SK-N-SH (cell line): ENCODE data around the gene CEP131. TPM values are rescaled to one million over a fixed set of nuclear protein-coding genes. Genes with fewer than 3 reads are reported as not detected.
A peak's percentile ranks its signal among the peaks of the same experiment; 100 is the strongest.

Experiments used
- CTCF ChIA-PET: fragments of 300-600, 350-600 bp; formaldehyde crosslinking; extraction: SDS; loops from one replicate; lab custom pipeline; 2021; lab: Yijun Ruan, JAX
- POLR2A ChIA-PET: fragments of 350-600 bp; sonication (Branson Sonifier 250); formaldehyde crosslinking; extraction: SDS; loops from one replicate; lab custom pipeline; 2020; ENCODE audit warnings: antibody characterized with exemption, inconsistent platforms; lab: Yijun Ruan, JAX
- DNase-seq: peaks from one replicate; pipeline ENCODE4 v3.0.0; 2012
- H2AFZ ChIP-seq: fragments of 200-600 bp; sonication (generic); 2 replicates; pipeline ENCODE4 v1.8.1; 2016; ENCODE audit warnings: antibody characterized with exemption, mild to moderate bottlenecking, low read depth
- H3F3A ChIP-seq: fragments of 200-600 bp; sonication (generic); replicated peaks from 2 replicates; pipeline ENCODE3; 2016; ENCODE audit warnings: antibody characterized with exemption, mild to moderate bottlenecking; ENCODE audit not compliant: insufficient read depth
- H3K27ac ChIP-seq, 2 experiments: fragments of 200-500 bp in 1 of 2; fragments of 200-600 bp in 1 of 2; sonication (Bioruptor generic) in 1 of 2; sonication (generic), shearing (Covaris generic) in 1 of 2; 2 replicates each; pipeline versions ENCODE4 v1.5.1 to v1.6.1; 2014 to 2016; ENCODE audit warnings: low read depth in 2 of 2, inconsistent platforms in 1 of 2, low read length in 1 of 2, mild to moderate bottlenecking in 1 of 2, mixed read lengths in 1 of 2
- H3K27me3 ChIP-seq: fragments of 200-600 bp; sonication (generic), shearing (Covaris generic); 2 replicates; pipeline ENCODE4 v1.6.1; 2016; ENCODE audit warnings: mixed run types; ENCODE audit not compliant: insufficient read depth
- H3K36me3 ChIP-seq, 2 experiments: fragments of 200-500 bp in 1 of 2; fragments of 200-600 bp in 1 of 2; sonication (Bioruptor generic) in 1 of 2; sonication (generic) in 1 of 2; replicated peaks in 1 of 2; 2 replicates each; pipeline versions ENCODE3 to v1.5.1; 2014 to 2016; ENCODE audit warnings: low read length in 1 of 2, mild to moderate bottlenecking in 1 of 2; ENCODE audit not compliant: insufficient read depth in 2 of 2, control insufficient read depth in 1 of 2
- H3K4me1 ChIP-seq, 2 experiments: fragments of 200-500 bp in 1 of 2; fragments of 200-600 bp in 1 of 2; sonication (Bioruptor generic) in 1 of 2; sonication (generic), shearing (Covaris generic) in 1 of 2; 2 replicates each; pipeline versions ENCODE4 v1.5.1 to v1.6.1; 2014 to 2016; ENCODE audit warnings: low read depth in 1 of 2, low read length in 1 of 2, mixed run types in 1 of 2; ENCODE audit not compliant: insufficient read depth in 2 of 2, control insufficient read depth in 1 of 2
- H3K4me2 ChIP-seq: fragments of 200-600 bp; sonication (generic), shearing (Covaris generic); 2 replicates; pipeline ENCODE4 v1.6.1; 2017; ENCODE audit warnings: mixed run types
- H3K4me3 ChIP-seq, 2 experiments: fragments of 200-500 bp in 1 of 2; fragments of 200-600 bp in 1 of 2; sonication (Bioruptor generic) in 1 of 2; sonication (generic), shearing (Covaris generic) in 1 of 2; 2 replicates each; pipeline versions ENCODE4 v1.5.1 to v1.8.1; 2014 to 2016; ENCODE audit warnings: low read depth in 2 of 2, inconsistent platforms in 1 of 2, low read length in 1 of 2, mild to moderate bottlenecking in 1 of 2, mixed read lengths in 1 of 2, moderate library complexity in 1 of 2
- H3K79me2 ChIP-seq: fragments of 200-600 bp; sonication (generic); 2 replicates; pipeline ENCODE4 v1.8.1; 2017; ENCODE audit warnings: mild to moderate bottlenecking; ENCODE audit not compliant: insufficient read depth
- H3K9ac ChIP-seq: fragments of 200-600 bp; sonication (generic); 2 replicates; pipeline ENCODE4 v1.6.1; 2017; ENCODE audit warnings: mixed run types
- H3K9me2 ChIP-seq: fragments of 200-600 bp; sonication (generic); 2 replicates; pipeline ENCODE4 v1.6.1; 2017; ENCODE audit warnings: mixed run types
- H3K9me3 ChIP-seq: fragments of 200-600 bp; sonication (generic); 2 replicates; pipeline ENCODE4 v1.6.1; 2017; ENCODE audit warnings: mixed run types, mild to moderate bottlenecking, moderate library complexity
- H4K20me1 ChIP-seq: fragments of 200-600 bp; sonication (generic); 2 replicates; pipeline ENCODE4 v1.6.1; 2017; ENCODE audit warnings: mild to moderate bottlenecking, mixed run types; ENCODE audit not compliant: insufficient read depth
- CHD2 ChIP-seq: fragments of 150-350 bp; IDR thresholded peaks from 2 replicates; pipeline ENCODE4 v1.6.1; 2018; ENCODE audit warnings: low read length; ENCODE audit not compliant: partially characterized antibody
- ELF1 ChIP-seq: IDR thresholded peaks from 2 replicates; pipeline ENCODE4 v1.4.0; 2012
- GABPA ChIP-seq: IDR thresholded peaks from 2 replicates; pipeline ENCODE4 v1.4.0; 2012; ENCODE audit warnings: low read depth, mild to moderate bottlenecking
- MEF2A ChIP-seq: IDR thresholded peaks from 2 replicates; pipeline ENCODE4 v1.4.0; 2012; ENCODE audit warnings: low read depth, borderline replicate concordance
- MXI1 ChIP-seq: IDR thresholded peaks from 2 replicates; pipeline ENCODE4 v1.6.1; 2012; ENCODE audit warnings: mild to moderate bottlenecking, low read depth, low read length, improper control_type of control experiment
- NFIC ChIP-seq: IDR thresholded peaks from 2 replicates; pipeline ENCODE4 v1.4.0; 2012; ENCODE audit warnings: borderline replicate concordance
- NRF1 ChIP-seq: IDR thresholded peaks from 2 replicates; pipeline ENCODE4 v1.6.1; 2012; ENCODE audit warnings: low read depth, mild to moderate bottlenecking, low read length
- POLR2AphosphoS5 ChIP-seq: IDR thresholded peaks from 2 replicates; pipeline ENCODE4 v1.6.1; 2012; ENCODE audit warnings: low read depth, low read length
- RFX5 ChIP-seq: IDR thresholded peaks from 2 replicates; pipeline ENCODE4 v1.6.1; 2012; ENCODE audit warnings: mild to moderate bottlenecking, improper control_type of control experiment, low read length
- RXRA ChIP-seq: IDR thresholded peaks from 2 replicates; pipeline ENCODE4 v1.4.0; 2012; ENCODE audit warnings: low read depth, mild to moderate bottlenecking, borderline replicate concordance
- TAF1 ChIP-seq: IDR thresholded peaks from 2 replicates; pipeline ENCODE4 v1.6.1; 2012; ENCODE audit warnings: low read depth, mild to moderate bottlenecking, low read length, moderate library complexity, borderline replicate concordance
- TEAD4 ChIP-seq: IDR thresholded peaks from 2 replicates; pipeline ENCODE4 v1.4.0; 2012; ENCODE audit warnings: mild to moderate bottlenecking, borderline replicate concordance; ENCODE audit not compliant: insufficient read depth
- WGBS: methylation state at CpG from one replicate; pipeline ENCODE4 v1.1.6; 2017; ENCODE audit warnings: low lambda C conversion rate; 5-methylcytosine and 5-hydroxymethylcytosine counted together
- polyA plus RNA-seq, 3 experiments: library from polyadenylated mRNA; depleted of rRNA; stranded (reverse); fragments of >200 nt; gene quantifications; 2 replicates each; pipeline ENCODE4 v1.2.3, GENCODE V29; 2012
- TF ChIP-seq, protein P1 (sequence below): IDR thresholded peaks from 2 replicates; pipeline ENCODE4 v1.4.0; 2012; ENCODE audit warnings: low read depth, borderline replicate concordance
- TF ChIP-seq, protein P2 (sequence below): fragments of 150-350 bp; IDR thresholded peaks from 2 replicates; pipeline ENCODE4 v1.6.1; 2016; ENCODE audit warnings: mild to moderate bottlenecking, low read depth, low read length
- TF ChIP-seq, protein P3 (sequence below): IDR thresholded peaks from 2 replicates; pipeline ENCODE4 v1.4.0; 2012; ENCODE audit warnings: low read depth, borderline replicate concordance
- TF ChIP-seq, protein P4 (sequence below): IDR thresholded peaks from 2 replicates; pipeline ENCODE4; 2012
- TF ChIP-seq, protein P5 (sequence below): fragments of 200-600 bp; sonication (generic); IDR thresholded peaks from 2 replicates; pipeline ENCODE4 v1.6.1; 2017; ENCODE audit warnings: antibody characterized with exemption, mild to moderate bottlenecking, moderate library complexity
- TF ChIP-seq, protein P6 (sequence below): fragments of 150-350 bp; IDR thresholded peaks from 2 replicates; pipeline ENCODE4 v1.6.1; 2017; ENCODE audit warnings: antibody characterized with exemption, low read length, low read depth, borderline replicate concordance
- TF ChIP-seq, protein P7 (sequence below): IDR thresholded peaks from 2 replicates; pipeline ENCODE4 v1.4.0; 2012; ENCODE audit warnings: low read depth

CEP131 gene
- 26.5 and 34.8 TPM in 2 replicates for polyA plus RNA-seq (2012; rRNA removed)
- polyA plus RNA-seq (2012; cell fraction: cytosol; rRNA removed), result 12.9 and 16.3 TPM in 2 replicates
- 196 and 378 TPM in 2 replicates for polyA plus RNA-seq (2012; cell fraction: nucleus; rRNA removed)

DNA sequence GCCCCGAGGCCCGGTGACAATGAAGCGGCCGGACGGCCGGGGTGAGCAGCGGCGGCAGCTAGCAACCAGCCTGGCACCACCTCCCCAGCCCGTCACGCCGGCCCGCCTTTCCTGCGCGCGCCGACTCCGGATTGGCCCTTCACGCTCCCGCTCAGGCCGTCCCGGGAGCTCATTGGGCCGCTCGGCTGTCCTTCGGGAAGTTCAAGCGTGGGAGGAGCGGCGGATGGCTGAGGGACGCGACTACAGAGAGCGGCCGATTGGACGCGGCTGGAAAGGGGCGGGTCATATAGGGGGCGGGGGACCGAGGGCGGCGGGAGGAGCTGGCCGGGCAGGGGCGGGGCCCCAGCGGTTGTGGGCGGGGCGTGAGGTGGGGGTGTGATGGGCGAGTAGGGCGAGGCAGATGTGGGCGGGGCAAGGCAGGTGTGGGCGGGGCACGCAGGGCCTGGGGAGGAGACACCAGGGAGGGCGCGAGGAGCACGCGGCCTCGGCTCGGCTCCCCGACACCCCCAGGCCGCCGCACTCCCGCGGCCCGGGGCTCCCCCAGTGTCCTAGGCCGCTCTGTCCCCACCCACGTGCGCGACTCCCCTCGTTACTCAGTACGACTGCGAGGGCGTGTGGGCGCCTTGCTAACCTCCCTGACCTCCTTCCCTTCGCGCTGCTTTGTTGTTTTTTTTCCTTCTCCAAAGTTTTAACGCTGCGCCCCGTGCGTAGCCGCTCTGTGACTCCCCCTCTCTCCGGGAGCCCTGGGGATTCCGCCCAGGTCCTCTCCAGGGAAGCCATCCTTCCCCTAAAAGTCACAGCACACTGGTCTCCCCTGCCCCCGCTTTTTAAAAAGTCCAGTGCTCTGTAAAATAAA is at the start of gene CEP131:
TSS of gene CEP131 (minus strand) at position 60 of the 856 bp plus-strand sequence. CDS start 2,909 bp downstream, outside the sequence.
- ChIA-PET CTCF (interaction anchor here (0.7 to 3.8 kb wide), 4 partner anchors 16 to 199 kb away, joined by 3 to 15 read pairs (median 4); partner anchors contain the start of genes NDUFAF8 and TEPSIN), POLR2A (interaction anchor here (0.7 to 1.2 kb wide), 5 partner anchors 9 to 144 kb away, joined by 3 to 7 read pairs (median 3); partner anchors contain the start of gene NDUFAF8)
- peak within 1 kb of the TSS in 1 of 2 experiments; percentile 24; a peak in 1 of 4 replicates for H3K27ac ChIP-seq
- no peaks in the 10 kb centered on the region for H3K9me2 ChIP-seq
- peaks cover 19% of the 10 kb centered on the region for H3F3A ChIP-seq
- H3K27me3 ChIP-seq, result no peaks in the 10 kb centered on the region
- no peaks in the 10 kb centered on the region for H4K20me1 ChIP-seq
- H3K4me2 ChIP-seq, result peak within 1 kb of the TSS; percentile 100
- H3K4me3 ChIP-seq, result peak within 1 kb of the TSS; percentile 76 to 94
- H2AFZ ChIP-seq, result peak within 1 kb of the TSS; percentile 90
- H3K79me2 ChIP-seq, result peaks cover 17% of the 10 kb centered on the region
- peak within 1 kb of the TSS; percentile 79 for H3K9ac ChIP-seq
- TF ChIP-seq, protein P1, sequence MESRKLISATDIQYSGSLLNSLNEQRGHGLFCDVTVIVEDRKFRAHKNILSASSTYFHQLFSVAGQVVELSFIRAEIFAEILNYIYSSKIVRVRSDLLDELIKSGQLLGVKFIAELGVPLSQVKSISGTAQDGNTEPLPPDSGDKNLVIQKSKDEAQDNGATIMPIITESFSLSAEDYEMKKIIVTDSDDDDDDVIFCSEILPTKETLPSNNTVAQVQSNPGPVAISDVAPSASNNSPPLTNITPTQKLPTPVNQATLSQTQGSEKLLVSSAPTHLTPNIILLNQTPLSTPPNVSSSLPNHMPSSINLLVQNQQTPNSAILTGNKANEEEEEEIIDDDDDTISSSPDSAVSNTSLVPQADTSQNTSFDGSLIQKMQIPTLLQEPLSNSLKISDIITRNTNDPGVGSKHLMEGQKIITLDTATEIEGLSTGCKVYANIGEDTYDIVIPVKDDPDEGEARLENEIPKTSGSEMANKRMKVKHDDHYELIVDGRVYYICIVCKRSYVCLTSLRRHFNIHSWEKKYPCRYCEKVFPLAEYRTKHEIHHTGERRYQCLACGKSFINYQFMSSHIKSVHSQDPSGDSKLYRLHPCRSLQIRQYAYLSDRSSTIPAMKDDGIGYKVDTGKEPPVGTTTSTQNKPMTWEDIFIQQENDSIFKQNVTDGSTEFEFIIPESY, result no peak
- TF ChIP-seq TEAD4, result no peak
- TF ChIP-seq, protein P2, sequence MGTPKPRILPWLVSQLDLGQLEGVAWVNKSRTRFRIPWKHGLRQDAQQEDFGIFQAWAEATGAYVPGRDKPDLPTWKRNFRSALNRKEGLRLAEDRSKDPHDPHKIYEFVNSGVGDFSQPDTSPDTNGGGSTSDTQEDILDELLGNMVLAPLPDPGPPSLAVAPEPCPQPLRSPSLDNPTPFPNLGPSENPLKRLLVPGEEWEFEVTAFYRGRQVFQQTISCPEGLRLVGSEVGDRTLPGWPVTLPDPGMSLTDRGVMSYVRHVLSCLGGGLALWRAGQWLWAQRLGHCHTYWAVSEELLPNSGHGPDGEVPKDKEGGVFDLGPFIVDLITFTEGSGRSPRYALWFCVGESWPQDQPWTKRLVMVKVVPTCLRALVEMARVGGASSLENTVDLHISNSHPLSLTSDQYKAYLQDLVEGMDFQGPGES, result peak; percentile 98
- TF ChIP-seq RXRA, result no peak
- TF ChIP-seq ELF1, result no peak
- TF ChIP-seq MEF2A, result no peak
- peak; percentile 55 for TF ChIP-seq POLR2AphosphoS5
- TF ChIP-seq, protein P3, sequence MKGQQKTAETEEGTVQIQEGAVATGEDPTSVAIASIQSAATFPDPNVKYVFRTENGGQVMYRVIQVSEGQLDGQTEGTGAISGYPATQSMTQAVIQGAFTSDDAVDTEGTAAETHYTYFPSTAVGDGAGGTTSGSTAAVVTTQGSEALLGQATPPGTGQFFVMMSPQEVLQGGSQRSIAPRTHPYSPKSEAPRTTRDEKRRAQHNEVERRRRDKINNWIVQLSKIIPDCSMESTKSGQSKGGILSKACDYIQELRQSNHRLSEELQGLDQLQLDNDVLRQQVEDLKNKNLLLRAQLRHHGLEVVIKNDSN, result no peak
- TF ChIP-seq, protein P4, sequence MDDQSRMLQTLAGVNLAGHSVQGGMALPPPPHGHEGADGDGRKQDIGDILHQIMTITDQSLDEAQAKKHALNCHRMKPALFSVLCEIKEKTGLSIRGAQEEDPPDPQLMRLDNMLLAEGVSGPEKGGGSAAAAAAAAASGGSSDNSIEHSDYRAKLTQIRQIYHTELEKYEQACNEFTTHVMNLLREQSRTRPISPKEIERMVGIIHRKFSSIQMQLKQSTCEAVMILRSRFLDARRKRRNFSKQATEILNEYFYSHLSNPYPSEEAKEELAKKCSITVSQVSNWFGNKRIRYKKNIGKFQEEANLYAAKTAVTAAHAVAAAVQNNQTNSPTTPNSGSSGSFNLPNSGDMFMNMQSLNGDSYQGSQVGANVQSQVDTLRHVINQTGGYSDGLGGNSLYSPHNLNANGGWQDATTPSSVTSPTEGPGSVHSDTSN, result peak; percentile 100
- peak; percentile 93 for TF ChIP-seq RFX5
- TF ChIP-seq MXI1, result peak; percentile 58
- peak; percentile 96 for TF ChIP-seq CHD2
- TF ChIP-seq NRF1, result peak; percentile 44
- TF ChIP-seq, protein P5, sequence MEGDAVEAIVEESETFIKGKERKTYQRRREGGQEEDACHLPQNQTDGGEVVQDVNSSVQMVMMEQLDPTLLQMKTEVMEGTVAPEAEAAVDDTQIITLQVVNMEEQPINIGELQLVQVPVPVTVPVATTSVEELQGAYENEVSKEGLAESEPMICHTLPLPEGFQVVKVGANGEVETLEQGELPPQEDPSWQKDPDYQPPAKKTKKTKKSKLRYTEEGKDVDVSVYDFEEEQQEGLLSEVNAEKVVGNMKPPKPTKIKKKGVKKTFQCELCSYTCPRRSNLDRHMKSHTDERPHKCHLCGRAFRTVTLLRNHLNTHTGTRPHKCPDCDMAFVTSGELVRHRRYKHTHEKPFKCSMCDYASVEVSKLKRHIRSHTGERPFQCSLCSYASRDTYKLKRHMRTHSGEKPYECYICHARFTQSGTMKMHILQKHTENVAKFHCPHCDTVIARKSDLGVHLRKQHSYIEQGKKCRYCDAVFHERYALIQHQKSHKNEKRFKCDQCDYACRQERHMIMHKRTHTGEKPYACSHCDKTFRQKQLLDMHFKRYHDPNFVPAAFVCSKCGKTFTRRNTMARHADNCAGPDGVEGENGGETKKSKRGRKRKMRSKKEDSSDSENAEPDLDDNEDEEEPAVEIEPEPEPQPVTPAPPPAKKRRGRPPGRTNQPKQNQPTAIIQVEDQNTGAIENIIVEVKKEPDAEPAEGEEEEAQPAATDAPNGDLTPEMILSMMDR, result no peak
- TF ChIP-seq TAF1, result peak; percentile 55; the same call in 1 of the 2 replicates
- TF ChIP-seq, protein P6, sequence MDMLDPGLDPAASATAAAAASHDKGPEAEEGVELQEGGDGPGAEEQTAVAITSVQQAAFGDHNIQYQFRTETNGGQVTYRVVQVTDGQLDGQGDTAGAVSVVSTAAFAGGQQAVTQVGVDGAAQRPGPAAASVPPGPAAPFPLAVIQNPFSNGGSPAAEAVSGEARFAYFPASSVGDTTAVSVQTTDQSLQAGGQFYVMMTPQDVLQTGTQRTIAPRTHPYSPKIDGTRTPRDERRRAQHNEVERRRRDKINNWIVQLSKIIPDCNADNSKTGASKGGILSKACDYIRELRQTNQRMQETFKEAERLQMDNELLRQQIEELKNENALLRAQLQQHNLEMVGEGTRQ, result no peak
- TF ChIP-seq GABPA, result 0 out of 2 replicates have a peak, but pooled peaks have one; percentile 30
- TF ChIP-seq, protein P7, sequence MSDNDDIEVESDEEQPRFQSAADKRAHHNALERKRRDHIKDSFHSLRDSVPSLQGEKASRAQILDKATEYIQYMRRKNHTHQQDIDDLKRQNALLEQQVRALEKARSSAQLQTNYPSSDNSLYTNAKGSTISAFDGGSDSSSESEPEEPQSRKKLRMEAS, result peak; percentile 97
- no peak for TF ChIP-seq NFIC
- H3K36me3 ChIP-seq, result no peaks in the 10 kb centered on the region
- WGBS, result 9% methylated on average over 44 of the region's 79 CpGs
- no peaks in the 10 kb centered on the region for H3K9me3 ChIP-seq
- peaks cover 7 to 16% of the 10 kb centered on the region in 2 experiments; a peak in 3 of 4 replicates for H3K4me1 ChIP-seq
- DNase-seq, result peak; percentile 100
